Measurements from ENCODE around the gene EGR2. TPM values are rescaled to one million over a fixed set of nuclear protein-coding genes. Genes with fewer than 3 reads are reported as not detected.
A peak's percentile ranks its signal among the peaks of the same experiment; 100 is the strongest.

EGR2 gene
- total RNA-seq: 1 to 10 TPM in 2 of 3 donors, under 1 TPM in 1; 0.32 to 9.2 (median 4.3) TPM

DNA sequence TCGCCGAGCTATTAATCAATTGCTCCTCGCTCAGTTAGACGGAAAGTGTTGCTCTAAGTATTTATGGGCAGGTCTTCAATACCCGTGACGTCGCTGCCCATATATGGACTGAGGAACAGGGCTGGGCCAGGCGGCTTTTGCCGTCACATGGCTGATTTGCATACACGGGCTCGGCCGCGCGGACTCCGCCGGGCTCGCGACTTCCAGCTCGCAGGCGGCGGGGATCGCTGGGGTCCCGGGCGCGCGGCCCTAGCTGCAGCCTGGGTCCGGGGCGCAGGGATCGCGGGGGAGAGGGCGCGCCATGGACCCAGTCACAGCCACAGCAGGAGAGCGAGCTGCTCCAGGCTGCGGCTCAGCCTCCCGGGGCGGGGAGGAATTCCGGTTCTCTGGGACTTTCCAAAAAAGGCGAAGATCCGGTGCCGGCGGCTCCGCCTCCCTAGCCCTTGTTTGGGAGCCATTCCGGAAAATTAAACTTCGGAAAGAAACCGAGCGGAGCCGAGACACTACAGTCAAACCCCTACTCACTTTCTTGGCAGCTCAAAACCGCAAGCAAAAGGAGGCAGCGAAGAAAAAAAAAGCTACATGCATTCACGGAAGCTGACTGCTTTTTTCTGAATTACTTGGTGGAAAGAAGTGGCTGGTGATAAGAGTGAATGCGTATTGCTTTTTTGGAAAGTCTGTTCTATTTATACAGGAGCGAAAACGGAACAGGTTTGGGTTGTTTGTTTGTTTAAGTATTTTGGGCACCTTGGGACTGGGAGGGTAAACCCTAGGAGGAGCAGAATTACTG lies at the start of gene EGR2:
Gene EGR2 (minus strand): TSS at position 36 of the 790 bp plus-strand sequence. CDS start 337 bp downstream, outside the sequence.
- peak in 2 of 3 donors; percentile 50 to 63 for TF ChIP-seq POLR2AphosphoS5 (IDR thresholded peaks at IDR 0.05)
- TF ChIP-seq CTCF (IDR thresholded peaks at IDR 0.05): no peak
- TF ChIP-seq POLR2A (IDR thresholded peaks at IDR 0.05): no peak
- Histone ChIP-seq H3K36me3 (no peaks in the 10 kb centered on the region), H3K27me3 (peaks cover 0 to 18% of the 10 kb centered on the region in 2 donors), H3K27ac (peak within 1 kb of the TSS; percentile 82 to 94), H3K4me1 (peaks cover 10 to 14% of the 10 kb centered on the region in 2 donors), H3K4me3 (peak within 1 kb of the TSS; percentile 65 to 94 (median 72)), H3K9me3 (no peaks in the 10 kb centered on the region)
- DNase-seq (ENCODE audit: low spot score in 2 of 2): peak; percentile 88 to 96
- intact Hi-C loops (cut with DNase I; ENCODE audit: low total_unique reads): loop anchor here (2.0 kb wide), 1 partner anchor 30 kb away; no protein-coding TSS in a partner anchor

GRCh38 chr10:62862447-62862846 lies 46.3 kb upstream of the EGR2 start:
- Histone ChIP-seq H3K27me3 (no peaks in the 10 kb centered on the region), H3K4me1 (no peaks in the 10 kb centered on the region), H3K27ac (no peak overlapping the region), H3K4me3 (no peak overlapping the region), H3K36me3 (no peaks in the 10 kb centered on the region), H3K9me3 (no peaks in the 10 kb centered on the region)
- no peak for DNase-seq (ENCODE audit: low spot score in 2 of 2)
- intact Hi-C loops (cut with DNase I; ENCODE audit: low total_unique reads): no loop called here
- no peak for TF ChIP-seq CTCF (IDR thresholded peaks at IDR 0.05)
- TF ChIP-seq POLR2AphosphoS5 (IDR thresholded peaks at IDR 0.05): no peak
- no peak for TF ChIP-seq POLR2A (IDR thresholded peaks at IDR 0.05)

DNA sequence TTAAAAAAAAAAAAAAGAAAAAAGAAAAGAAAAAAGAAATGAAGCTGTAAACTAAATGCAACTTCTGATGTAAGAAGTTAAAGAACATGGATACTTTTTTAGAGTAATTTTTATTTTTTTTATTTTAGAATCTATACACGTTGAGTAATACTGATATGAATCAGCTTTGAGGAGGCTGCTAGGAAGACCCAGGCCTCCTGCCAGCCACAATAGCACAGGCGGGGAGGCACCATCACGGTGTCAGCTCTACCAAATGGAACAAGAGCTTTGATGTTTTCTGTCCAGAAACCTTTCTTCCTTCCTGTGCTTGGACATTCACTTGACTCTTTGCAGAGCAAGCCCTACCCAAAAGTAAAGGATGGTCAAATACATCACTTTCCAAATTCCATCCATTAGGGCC lies 45.3 kb upstream of the EGR2 start:
- H3K9me3 ChIP-seq: no peaks in the 10 kb centered on the region
- no peaks in the 10 kb centered on the region for H3K27me3 ChIP-seq
- intact Hi-C loops (cut with DNase I; ENCODE audit: low total_unique reads): no loop called here
- no peaks in the 10 kb centered on the region for H3K4me1 ChIP-seq
- no peak for TF ChIP-seq CTCF (IDR thresholded peaks at IDR 0.05)
- no peak for TF ChIP-seq POLR2AphosphoS5 (IDR thresholded peaks at IDR 0.05)
- TF ChIP-seq POLR2A (IDR thresholded peaks at IDR 0.05): no peak
- H3K36me3 ChIP-seq: no peaks in the 10 kb centered on the region
- H3K4me3 ChIP-seq: no peak overlapping the region
- H3K27ac ChIP-seq: no peak overlapping the region
- no peak for DNase-seq (ENCODE audit: low spot score in 2 of 2)

DNA sequence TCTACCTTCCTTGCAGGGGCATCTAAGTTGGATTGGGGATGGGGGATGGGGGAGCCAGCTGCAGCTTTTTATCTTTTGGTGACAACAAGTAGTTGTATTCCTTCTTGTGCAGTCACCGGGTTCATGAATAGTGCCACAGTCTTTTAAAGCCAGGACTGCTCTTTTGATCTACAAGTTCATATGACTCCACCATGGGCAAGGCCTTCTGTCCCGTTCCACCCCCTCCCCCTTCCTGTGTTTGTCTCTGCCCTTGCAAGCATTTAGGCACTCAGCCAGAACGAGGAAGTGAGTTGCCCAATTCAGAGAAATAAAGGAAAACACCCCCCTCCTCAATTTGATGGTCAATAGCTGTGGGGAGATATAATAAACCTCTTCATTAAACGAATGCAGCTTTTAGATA lies 44.8 kb upstream of the EGR2 start:
- Histone ChIP-seq H3K9me3 (no peaks in the 10 kb centered on the region), H3K4me1 (no peaks in the 10 kb centered on the region), H3K27ac (no peak overlapping the region), H3K4me3 (no peak overlapping the region), H3K27me3 (no peaks in the 10 kb centered on the region), H3K36me3 (no peaks in the 10 kb centered on the region)
- TF ChIP-seq CTCF (IDR thresholded peaks at IDR 0.05) (no peak), POLR2AphosphoS5 (IDR thresholded peaks at IDR 0.05) (no peak), POLR2A (IDR thresholded peaks at IDR 0.05) (no peak)
- intact Hi-C loops (cut with DNase I; ENCODE audit: low total_unique reads): no loop called here
- no peak for DNase-seq (ENCODE audit: low spot score in 2 of 2)

DNA sequence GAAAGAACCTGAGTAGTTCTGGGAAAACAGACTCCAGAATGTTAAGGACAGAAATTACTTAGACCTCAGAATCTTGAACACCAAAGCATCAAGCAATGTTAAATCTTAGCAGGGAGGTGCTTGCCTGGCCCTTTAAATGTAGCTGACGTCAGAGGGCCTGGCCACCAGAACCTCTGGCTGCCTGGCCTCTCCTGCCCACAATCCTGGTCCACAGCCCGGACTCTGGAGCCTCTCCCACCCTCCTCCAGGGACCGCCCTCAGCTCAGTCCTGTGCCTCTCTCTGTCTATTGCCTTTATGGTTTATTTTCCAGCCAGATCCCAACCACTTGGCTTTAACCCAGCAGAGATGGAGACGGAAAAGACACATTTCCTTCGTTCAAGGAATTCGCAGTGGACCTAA lies 42.2 kb upstream of the EGR2 start:
- intact Hi-C loops (cut with DNase I; ENCODE audit: low total_unique reads): no loop called here
- H3K4me1 ChIP-seq: no peaks in the 10 kb centered on the region
- DNase-seq (ENCODE audit: low spot score in 2 of 2): peak in 1 of 2 donors; percentile 40
- no peaks in the 10 kb centered on the region for H3K9me3 ChIP-seq
- H3K36me3 ChIP-seq: no peaks in the 10 kb centered on the region
- H3K27me3 ChIP-seq: no peaks in the 10 kb centered on the region
- no peak overlapping the region for H3K4me3 ChIP-seq
- no peak overlapping the region for H3K27ac ChIP-seq
- TF ChIP-seq POLR2A (IDR thresholded peaks at IDR 0.05) (no peak), CTCF (IDR thresholded peaks at IDR 0.05) (no peak), POLR2AphosphoS5 (IDR thresholded peaks at IDR 0.05) (no peak)

Data from breast epithelium (tissue), 4 donors.